Measurements from ENCODE around the gene ZDHHC1.

The ZDHHC1 gene

DNA sequence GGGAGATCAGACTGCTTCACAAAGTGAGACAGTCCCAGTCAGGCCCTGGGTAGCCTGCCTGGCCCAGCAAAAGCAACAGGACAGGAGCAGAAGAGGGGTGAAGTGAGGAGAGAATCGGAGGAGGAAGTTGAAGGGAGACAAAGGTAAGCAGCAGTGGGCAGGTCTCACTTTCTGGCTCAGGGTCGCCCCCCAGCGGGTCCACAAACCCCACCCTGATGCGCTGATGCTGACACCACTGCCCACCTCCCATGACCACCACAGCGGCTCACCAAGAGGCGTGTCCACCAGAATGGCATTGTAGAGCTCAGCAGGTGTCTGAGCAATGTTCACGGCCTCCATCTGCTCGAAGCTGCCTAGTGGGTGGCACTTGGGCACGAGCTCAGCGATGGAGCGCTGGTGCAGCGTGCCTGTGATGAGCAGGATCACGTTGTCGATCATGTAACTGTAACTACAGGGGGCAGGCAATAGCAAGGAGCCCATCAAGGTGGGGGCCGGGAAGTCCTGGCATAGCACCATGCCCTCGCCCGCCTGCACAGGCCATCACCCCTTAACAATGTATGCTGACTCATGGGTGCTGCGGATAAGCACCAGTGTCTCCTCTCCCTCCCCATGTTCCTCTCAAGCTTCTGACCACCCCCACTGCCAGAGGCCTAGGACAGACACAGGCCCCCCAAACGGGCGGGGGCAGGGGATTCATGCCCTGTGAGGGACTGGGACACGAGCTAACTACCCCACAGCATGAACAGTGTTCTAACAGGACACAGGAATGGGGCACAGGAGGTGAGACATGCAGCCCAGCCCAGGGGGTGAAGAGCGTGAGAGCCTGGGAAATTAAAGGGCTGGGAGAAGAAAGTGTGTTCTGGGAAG is 28.2 kb upstream of the ZDHHC1 start:
- Histone ChIP-seq H3K4me3 (ENCODE audit: low read depth in 1 of 2, low read length in 1 of 2) (no peak overlapping the region), H3K27ac (no peak overlapping the region), H3K36me3 (peaks cover 100% of the 10 kb centered on the region), H3K4me1 (ENCODE audit: control insufficient read depth in 1 of 2, insufficient read depth in 1 of 2, low read depth in 1 of 2, low read length in 1 of 2) (no peaks in the 10 kb centered on the region), H3K27me3 (no peaks in the 10 kb centered on the region), H3K9me3 (no peaks in the 10 kb centered on the region)
- TF ChIP-seq, protein P1, sequence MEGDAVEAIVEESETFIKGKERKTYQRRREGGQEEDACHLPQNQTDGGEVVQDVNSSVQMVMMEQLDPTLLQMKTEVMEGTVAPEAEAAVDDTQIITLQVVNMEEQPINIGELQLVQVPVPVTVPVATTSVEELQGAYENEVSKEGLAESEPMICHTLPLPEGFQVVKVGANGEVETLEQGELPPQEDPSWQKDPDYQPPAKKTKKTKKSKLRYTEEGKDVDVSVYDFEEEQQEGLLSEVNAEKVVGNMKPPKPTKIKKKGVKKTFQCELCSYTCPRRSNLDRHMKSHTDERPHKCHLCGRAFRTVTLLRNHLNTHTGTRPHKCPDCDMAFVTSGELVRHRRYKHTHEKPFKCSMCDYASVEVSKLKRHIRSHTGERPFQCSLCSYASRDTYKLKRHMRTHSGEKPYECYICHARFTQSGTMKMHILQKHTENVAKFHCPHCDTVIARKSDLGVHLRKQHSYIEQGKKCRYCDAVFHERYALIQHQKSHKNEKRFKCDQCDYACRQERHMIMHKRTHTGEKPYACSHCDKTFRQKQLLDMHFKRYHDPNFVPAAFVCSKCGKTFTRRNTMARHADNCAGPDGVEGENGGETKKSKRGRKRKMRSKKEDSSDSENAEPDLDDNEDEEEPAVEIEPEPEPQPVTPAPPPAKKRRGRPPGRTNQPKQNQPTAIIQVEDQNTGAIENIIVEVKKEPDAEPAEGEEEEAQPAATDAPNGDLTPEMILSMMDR (IDR thresholded peaks at IDR 0.05): no peak

DNA sequence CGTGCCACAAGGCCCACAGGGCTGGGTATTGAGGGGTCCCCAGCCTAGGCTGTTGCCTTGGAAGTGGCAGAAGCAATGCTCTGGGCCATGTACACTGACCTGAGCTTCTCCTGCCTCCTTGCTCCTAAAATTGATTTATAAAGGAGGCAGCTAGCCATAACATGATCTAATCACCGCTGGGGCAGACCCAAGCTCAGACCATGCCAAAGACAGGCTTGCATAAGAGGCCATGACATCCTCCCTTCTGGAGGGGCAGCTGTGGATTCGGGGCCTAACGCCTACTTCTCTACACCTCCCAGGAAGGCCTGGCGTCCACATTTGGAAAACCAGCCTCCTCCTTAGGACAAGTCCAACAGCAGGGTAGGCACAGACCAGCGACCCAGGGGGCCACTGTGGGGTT is 27.0 kb upstream of the ZDHHC1 start:
- H3K36me3 ChIP-seq: peaks cover 100% of the 10 kb centered on the region
- H3K9me3 ChIP-seq: no peaks in the 10 kb centered on the region
- no peak overlapping the region for H3K4me3 ChIP-seq (ENCODE audit: low read depth in 1 of 2, low read length in 1 of 2)
- H3K4me1 ChIP-seq (ENCODE audit: control insufficient read depth in 1 of 2, insufficient read depth in 1 of 2, low read depth in 1 of 2, low read length in 1 of 2): no peaks in the 10 kb centered on the region
- TF ChIP-seq, protein P1 (IDR thresholded peaks at IDR 0.05): no peak
- no peaks in the 10 kb centered on the region for H3K27me3 ChIP-seq
- H3K27ac ChIP-seq: no peak overlapping the region

DNA sequence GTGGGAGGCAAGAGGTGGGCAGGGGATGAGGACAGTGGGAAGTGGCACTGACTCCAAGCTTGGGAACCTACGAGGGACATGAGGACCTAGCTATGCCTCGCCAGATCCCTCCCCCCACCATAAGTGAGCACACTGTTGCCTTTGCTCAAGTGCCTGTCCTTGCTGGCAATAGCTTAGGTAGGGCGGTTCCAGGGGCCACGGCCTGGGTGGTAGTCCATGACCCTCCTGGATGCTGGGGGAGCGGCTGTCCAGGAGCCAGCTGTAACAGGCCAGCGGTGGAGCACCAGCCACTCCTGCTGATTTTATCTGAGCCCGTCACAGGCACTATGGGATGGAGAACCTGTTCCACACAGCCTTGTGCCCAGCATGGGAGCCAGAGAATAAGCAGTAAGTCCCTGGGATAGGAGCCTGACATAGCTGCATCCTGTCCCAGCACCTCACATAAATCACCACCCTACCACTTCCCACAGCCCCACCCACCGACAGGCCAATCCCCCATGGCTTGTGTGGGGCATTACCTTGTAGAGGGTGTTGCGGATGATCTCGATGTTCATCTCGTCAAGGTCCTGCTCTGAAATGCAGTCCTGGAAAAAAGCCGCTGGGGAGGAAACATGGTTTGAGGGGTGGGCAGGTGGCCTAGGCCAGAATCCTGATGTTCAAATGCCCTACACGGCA is 26.4 kb upstream of the ZDHHC1 start:
- Histone ChIP-seq H3K27ac (no peak overlapping the region), H3K27me3 (no peaks in the 10 kb centered on the region), H3K9me3 (no peaks in the 10 kb centered on the region), H3K4me3 (ENCODE audit: low read depth in 1 of 2, low read length in 1 of 2) (no peak overlapping the region), H3K36me3 (peaks cover 100% of the 10 kb centered on the region), H3K4me1 (ENCODE audit: control insufficient read depth in 1 of 2, insufficient read depth in 1 of 2, low read depth in 1 of 2, low read length in 1 of 2) (no peaks in the 10 kb centered on the region)
- TF ChIP-seq, protein P1 (IDR thresholded peaks at IDR 0.05): no peak

DNA sequence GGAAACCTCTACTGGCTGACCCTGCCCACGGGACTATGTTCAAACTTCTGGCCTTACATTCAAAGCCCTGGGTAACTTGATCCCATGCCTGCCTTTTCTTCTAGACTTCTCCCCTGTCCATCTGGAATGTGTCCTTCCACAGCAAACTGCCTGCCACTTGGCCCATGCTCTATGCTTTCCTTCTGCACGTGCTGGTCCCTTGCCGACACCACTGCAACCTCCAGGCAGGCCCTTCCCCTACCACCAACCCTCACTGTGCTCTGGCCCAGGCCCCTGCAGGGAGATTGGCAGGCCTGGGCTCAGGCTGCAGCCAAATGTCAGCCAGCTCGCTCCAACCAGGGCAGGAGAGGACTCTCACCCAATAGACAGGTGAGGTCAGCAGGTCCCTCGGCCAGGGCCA is 25.6 kb upstream of the ZDHHC1 start:
- peaks cover 100% of the 10 kb centered on the region for H3K36me3 ChIP-seq
- no peaks in the 10 kb centered on the region for H3K9me3 ChIP-seq
- H3K27me3 ChIP-seq: no peaks in the 10 kb centered on the region
- TF ChIP-seq, protein P1 (IDR thresholded peaks at IDR 0.05): no peak
- H3K4me1 ChIP-seq (ENCODE audit: control insufficient read depth in 1 of 2, insufficient read depth in 1 of 2, low read depth in 1 of 2, low read length in 1 of 2): no peaks in the 10 kb centered on the region
- H3K27ac ChIP-seq: no peak overlapping the region
- no peak overlapping the region for H3K4me3 ChIP-seq (ENCODE audit: low read depth in 1 of 2, low read length in 1 of 2)

DNA sequence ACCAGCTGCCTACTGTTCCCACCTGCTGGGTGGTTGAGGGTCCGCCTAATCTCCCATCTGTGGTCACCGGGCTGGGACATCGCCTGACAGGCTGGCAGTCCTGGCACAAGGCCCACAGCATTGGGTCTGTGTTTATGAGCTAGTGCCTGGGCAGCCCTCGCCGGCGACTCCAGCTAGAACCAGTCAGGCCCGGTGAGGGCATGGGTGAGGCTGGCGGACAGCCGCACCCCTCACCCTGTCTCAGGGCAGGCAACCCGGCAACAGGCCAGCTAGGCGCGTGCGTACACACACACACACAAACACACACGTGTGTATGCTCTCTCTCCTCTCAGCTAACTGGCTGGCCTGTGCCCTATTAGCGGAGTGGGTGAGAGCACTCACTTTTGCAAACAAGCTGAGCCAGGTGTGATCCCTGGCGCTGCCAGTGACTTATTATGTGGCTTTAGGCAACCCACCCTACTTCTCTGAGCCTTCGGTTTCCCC is 25.0 kb upstream of the ZDHHC1 start:
- Histone ChIP-seq H3K27me3 (no peaks in the 10 kb centered on the region), H3K9me3 (no peaks in the 10 kb centered on the region), H3K4me3 (ENCODE audit: low read depth in 1 of 2, low read length in 1 of 2) (no peak overlapping the region), H3K4me1 (ENCODE audit: control insufficient read depth in 1 of 2, insufficient read depth in 1 of 2, low read depth in 1 of 2, low read length in 1 of 2) (no peaks in the 10 kb centered on the region), H3K36me3 (peaks cover 100% of the 10 kb centered on the region), H3K27ac (no peak overlapping the region)
- TF ChIP-seq, protein P1 (IDR thresholded peaks at IDR 0.05): no peak
